Nephron progenitor cell (in vitro differentiated cells): Measurements from ENCODE around the gene CAPZA3.
"Not testable (repeated sequence)": the region's sequence is repeated elsewhere in the genome, so short reads cannot be mapped to it uniquely, and the experiment has no call there.

Experiments used
- DNase-seq: peaks from one replicate; pipeline ENCODE4 v3.0.0; 2021
- H3K27ac Mint-ChIP-seq: 2 replicates; pipeline ENCODE4 v1.8.0; 2021; ENCODE audit warnings: mild to moderate bottlenecking, moderate library complexity, mixed read lengths
- H3K27me3 Mint-ChIP-seq: 2 replicates; pipeline ENCODE4 v1.8.0; 2021; ENCODE audit warnings: mild to moderate bottlenecking, low read depth, mixed read lengths; ENCODE audit not compliant: poor library complexity
- H3K36me3 Mint-ChIP-seq: 2 replicates; pipeline ENCODE4 v1.8.0; 2021; ENCODE audit warnings: low read depth, mixed read lengths
- H3K4me1 Mint-ChIP-seq: 2 replicates; pipeline ENCODE4 v1.8.0; 2021; ENCODE audit warnings: mixed read lengths
- H3K4me3 Mint-ChIP-seq: 2 replicates; pipeline ENCODE4 v1.8.0; 2021; ENCODE audit warnings: mild to moderate bottlenecking, moderate library complexity, mixed read lengths
- H3K9me3 Mint-ChIP-seq: 2 replicates; pipeline ENCODE4 v1.8.0; 2021; ENCODE audit warnings: mild to moderate bottlenecking, moderate library complexity, mixed read lengths
- TF ChIP-seq, protein P1 (sequence below): fragments of 200-600 bp; sonication (generic); IDR thresholded peaks from 2 replicates; pipeline ENCODE4 v1.5.0; 2021; ENCODE audit warnings: antibody characterized with exemption

The CAPZA3 gene

DNA sequence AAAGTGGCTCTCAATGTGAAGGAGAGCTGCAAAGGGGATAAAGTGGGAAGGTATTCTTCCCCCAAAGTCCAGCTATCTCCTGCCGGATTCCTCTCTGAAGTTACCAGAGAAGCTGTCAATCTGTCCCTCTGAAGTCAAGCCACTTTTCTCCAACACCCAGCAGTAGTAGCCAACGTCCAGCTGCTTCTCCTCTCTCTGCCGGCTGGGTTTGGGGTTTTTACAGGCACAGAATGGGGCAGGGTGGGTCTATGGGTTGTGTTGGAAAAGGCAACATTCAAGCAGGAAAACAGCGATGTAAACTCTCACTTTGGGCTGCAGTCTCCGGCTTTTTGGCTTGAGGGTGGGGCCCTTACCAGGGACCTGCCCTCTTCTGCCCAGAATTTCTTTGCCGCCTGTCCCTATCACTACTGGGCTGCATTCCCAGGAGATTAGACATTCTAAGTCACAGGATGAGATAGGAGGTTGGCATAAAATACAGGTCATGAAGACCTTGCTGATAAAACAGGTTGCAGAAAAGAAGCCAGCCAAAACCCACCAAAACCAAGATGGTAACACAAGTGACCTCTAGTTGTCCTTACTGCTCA is 16.3 kb downstream of the CAPZA3 start:
- TF ChIP-seq, protein P1, sequence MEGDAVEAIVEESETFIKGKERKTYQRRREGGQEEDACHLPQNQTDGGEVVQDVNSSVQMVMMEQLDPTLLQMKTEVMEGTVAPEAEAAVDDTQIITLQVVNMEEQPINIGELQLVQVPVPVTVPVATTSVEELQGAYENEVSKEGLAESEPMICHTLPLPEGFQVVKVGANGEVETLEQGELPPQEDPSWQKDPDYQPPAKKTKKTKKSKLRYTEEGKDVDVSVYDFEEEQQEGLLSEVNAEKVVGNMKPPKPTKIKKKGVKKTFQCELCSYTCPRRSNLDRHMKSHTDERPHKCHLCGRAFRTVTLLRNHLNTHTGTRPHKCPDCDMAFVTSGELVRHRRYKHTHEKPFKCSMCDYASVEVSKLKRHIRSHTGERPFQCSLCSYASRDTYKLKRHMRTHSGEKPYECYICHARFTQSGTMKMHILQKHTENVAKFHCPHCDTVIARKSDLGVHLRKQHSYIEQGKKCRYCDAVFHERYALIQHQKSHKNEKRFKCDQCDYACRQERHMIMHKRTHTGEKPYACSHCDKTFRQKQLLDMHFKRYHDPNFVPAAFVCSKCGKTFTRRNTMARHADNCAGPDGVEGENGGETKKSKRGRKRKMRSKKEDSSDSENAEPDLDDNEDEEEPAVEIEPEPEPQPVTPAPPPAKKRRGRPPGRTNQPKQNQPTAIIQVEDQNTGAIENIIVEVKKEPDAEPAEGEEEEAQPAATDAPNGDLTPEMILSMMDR, result no peak
- no peak overlapping the region for H3K4me3 Mint-ChIP-seq
- DNase-seq, result no peak
- no peaks in the 10 kb centered on the region for H3K27me3 Mint-ChIP-seq
- peaks cover 32% of the 10 kb centered on the region for H3K4me1 Mint-ChIP-seq
- no peaks in the 10 kb centered on the region for H3K9me3 Mint-ChIP-seq
- no peaks in the 10 kb centered on the region for H3K36me3 Mint-ChIP-seq
- H3K27ac Mint-ChIP-seq, result no peak overlapping the region

DNA sequence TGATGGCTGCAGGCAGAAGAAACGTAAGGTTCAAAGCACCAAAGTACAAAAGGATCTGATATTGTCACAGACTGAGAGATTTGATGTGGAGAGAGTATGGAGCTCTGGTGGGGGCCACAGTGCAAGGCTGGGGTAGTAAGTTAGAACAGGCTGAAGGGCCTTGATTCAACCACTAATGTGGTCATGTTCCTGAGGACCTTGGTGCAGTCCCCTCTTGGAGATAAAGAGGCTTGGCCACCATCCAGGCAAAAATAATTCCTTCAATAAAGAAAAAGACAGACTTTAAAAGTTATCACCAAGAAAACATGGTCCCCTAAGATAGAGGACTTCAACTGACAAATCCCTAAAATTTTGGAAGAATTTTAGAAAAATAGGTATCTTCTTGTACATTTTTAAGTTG is 17.4 kb downstream of the CAPZA3 start:
- DNase-seq, result no peak
- Mint-ChIP-seq H3K4me1 (peaks cover 25% of the 10 kb centered on the region), H3K27me3 (no peaks in the 10 kb centered on the region), H3K36me3 (no peaks in the 10 kb centered on the region), H3K9me3 (no peaks in the 10 kb centered on the region), H3K4me3 (no peak overlapping the region), H3K27ac (no peak overlapping the region)
- TF ChIP-seq, protein P1, result no peak

DNA sequence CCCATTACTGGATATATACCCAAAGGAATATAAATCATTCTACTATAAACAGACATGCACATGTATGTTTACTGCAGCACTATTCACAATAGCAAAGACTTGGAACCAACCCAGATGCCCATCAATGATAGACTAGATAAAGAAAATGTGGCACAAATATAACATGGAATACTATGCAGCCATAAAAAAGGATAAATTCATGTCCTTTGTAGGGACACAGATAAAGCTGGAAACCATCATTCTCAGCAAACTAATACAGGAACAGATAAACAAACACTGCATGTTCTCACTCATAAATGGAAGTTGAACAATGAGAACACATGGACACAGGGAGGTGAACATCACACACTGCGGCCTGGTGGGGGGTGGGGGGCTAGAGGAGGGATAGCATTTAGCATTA is 28.6 kb downstream of the CAPZA3 start:
- H3K27me3 Mint-ChIP-seq, DNase-seq, H3K36me3 Mint-ChIP-seq, H3K27ac Mint-ChIP-seq, H3K4me1 Mint-ChIP-seq, H3K4me3 Mint-ChIP-seq: not testable (repeated sequence)
- peaks cover 37% of the 10 kb centered on the region for H3K9me3 Mint-ChIP-seq

DNA sequence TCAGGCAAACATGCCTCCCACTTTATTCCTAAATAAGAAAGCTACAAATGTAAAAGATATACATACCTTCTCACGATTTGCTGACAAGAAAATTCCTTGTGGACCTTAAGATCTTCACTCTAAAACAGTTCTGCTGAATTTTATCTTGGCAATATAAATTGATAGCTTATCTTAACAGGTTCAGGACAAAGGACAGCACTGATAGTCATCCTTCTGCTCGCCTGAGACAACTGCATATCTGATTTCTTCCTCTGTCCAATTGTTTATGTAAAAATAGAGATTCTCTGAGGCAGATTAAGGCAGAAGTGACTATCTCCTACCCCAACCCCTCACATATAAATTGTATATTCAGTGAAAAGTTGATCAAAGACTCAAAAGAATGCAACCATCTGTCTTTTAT is 44.9 kb downstream of the CAPZA3 start:
- H3K27ac Mint-ChIP-seq, result no peak overlapping the region
- H3K36me3 Mint-ChIP-seq, result peaks cover 8% of the 10 kb centered on the region
- H3K9me3 Mint-ChIP-seq, result peaks cover 36% of the 10 kb centered on the region
- H3K4me1 Mint-ChIP-seq, result no peaks in the 10 kb centered on the region
- TF ChIP-seq, protein P1, result no peak
- DNase-seq, result no peak
- H3K27me3 Mint-ChIP-seq, result peaks cover 4% of the 10 kb centered on the region
- no peak overlapping the region for H3K4me3 Mint-ChIP-seq

DNA sequence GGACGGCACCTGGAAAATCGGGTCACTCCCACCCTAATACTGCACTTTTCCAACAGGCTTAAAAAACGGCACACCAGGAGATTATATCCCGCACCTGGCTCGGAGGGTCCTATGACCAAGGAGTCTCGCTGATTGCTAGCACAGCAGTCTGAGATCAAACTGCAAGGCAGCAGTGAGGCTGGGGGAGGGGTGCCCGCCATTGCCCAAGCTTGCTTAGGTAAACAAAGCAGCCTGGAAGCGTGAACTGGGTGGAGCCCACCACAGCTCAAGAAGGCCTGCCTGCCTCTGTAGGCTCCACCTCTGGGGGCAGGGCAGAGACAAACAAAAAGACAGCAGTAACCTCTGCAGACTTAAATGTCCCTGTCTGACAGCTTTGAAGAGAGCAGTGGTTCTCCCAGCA is 47.5 kb downstream of the CAPZA3 start:
- not testable (repeated sequence) for H3K27me3 Mint-ChIP-seq, H3K4me1 Mint-ChIP-seq, DNase-seq, H3K4me3 Mint-ChIP-seq, H3K27ac Mint-ChIP-seq, H3K36me3 Mint-ChIP-seq
- H3K9me3 Mint-ChIP-seq, result peaks cover 27% of the 10 kb centered on the region
